Body of pancreas (tissue), 4 donors: ENCODE data around the gene NMNAT3.

Experiments used
- POLR2A ChIP-seq, 3 donors: fragments of 450-650 bp; IDR thresholded peaks; one replicate each; pipeline ENCODE4 v1.6.1; 2016; ENCODE audit warnings: antibody characterized with exemption in 3 of 3, mild to moderate bottlenecking in 2 of 3
- TF ChIP-seq, protein P1 (sequence below), 7 experiments: fragments of 450-650 bp in 4 of 7; fragments of 200-600 bp in 3 of 7; sonication (generic) in 3 of 7; IDR thresholded peaks; one replicate each; pipeline ENCODE4 v1.5.1; 2016 to 2019; ENCODE audit warnings: antibody characterized with exemption in 7 of 7

DNA sequence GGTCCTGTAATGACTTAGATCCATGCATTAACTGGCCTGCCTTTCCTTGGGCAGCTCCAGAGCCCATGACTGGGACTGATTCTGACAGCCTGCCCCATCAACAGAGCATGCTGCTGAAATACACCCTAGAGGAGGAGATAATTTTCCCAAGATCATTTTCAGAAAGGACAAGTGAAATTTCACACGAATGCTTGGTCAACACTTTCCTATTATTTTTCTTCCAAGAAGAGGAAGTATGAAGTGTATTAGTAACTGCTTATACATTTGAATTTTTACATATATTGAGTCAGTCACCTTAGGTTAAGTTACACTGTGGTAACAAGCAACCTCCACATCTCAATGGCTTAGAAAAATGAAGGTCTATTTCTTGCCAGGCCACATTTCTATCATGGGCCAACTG is 9.7 kb upstream of the NMNAT3 start:
- TF ChIP-seq, protein P1, sequence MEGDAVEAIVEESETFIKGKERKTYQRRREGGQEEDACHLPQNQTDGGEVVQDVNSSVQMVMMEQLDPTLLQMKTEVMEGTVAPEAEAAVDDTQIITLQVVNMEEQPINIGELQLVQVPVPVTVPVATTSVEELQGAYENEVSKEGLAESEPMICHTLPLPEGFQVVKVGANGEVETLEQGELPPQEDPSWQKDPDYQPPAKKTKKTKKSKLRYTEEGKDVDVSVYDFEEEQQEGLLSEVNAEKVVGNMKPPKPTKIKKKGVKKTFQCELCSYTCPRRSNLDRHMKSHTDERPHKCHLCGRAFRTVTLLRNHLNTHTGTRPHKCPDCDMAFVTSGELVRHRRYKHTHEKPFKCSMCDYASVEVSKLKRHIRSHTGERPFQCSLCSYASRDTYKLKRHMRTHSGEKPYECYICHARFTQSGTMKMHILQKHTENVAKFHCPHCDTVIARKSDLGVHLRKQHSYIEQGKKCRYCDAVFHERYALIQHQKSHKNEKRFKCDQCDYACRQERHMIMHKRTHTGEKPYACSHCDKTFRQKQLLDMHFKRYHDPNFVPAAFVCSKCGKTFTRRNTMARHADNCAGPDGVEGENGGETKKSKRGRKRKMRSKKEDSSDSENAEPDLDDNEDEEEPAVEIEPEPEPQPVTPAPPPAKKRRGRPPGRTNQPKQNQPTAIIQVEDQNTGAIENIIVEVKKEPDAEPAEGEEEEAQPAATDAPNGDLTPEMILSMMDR (IDR thresholded peaks at IDR 0.05), result no peak
- TF ChIP-seq POLR2A (IDR thresholded peaks at IDR 0.05), result no peak
